K562 (cell line): Measurements from ENCODE around the gene MYLK3. TPM values are rescaled to one million over a fixed set of nuclear protein-coding genes. Genes with fewer than 3 reads are reported as not detected.

ENCODE experiments used
- ATAC-seq: fragments of 200-7000 bp; cut with Tn5 transposase; 3 replicates; pipeline ENCODE4 v1.9.1; 2020; ENCODE audit warnings: moderate library complexity
- BruUV-seq: library from RNA; stranded (reverse); fragments of 400-500 nt; replicated peaks from 2 replicates; lab custom pipeline; 2021; lab: Mats Ljungman, UMichigan
- CTCF ChIA-PET: fragments of 300-600 bp; formaldehyde crosslinking; extraction: SDS; loops from one replicate; lab custom pipeline; 2021; ENCODE audit warnings: low intra/inter-chr PET ratio; lab: Yijun Ruan, JAX
- POLR2A ChIA-PET: fragments of 300-600, 350-650 bp; sonication (Branson Sonifier 250); formaldehyde crosslinking; extraction: SDS; loops from one replicate; lab custom pipeline; 2021; ENCODE audit warnings: antibody characterized with exemption, inconsistent platforms; lab: Yijun Ruan, JAX
- DNase-seq, 4 experiments: peaks; one replicate each; pipeline versions ENCODE4 v3.0.0 to v3.0.0-alpha.2; 2011 to 2018; ENCODE audit warnings: low spot score in 3 of 4, mixed read lengths in 3 of 4; ENCODE audit errors: extremely low read depth in 1 of 4
- FAIRE-seq: peaks from 2 replicates; lab custom pipeline; 2011; peaks lifted over from hg19 to GRCh38; lab: Jason Lieb, UNC
- H2AFZ ChIP-seq: 2 replicates; pipeline ENCODE4 v1.6.0; 2011; ENCODE audit warnings: low read depth, low read length, control low read depth, inconsistent platforms
- H3K27ac ChIP-seq: fragments of 200-600 bp; 3 replicates; pipeline ENCODE4 v1.8.0; 2011; ENCODE audit warnings: low read depth, mild to moderate bottlenecking, control low read depth, inconsistent platforms, low read length, moderate library complexity, mixed read lengths; ENCODE audit errors: extremely low read depth
- H3K27me3 ChIP-seq, 2 experiments: fragments of 300-600 bp in 1 of 2; 2 replicates in 1 of 2; 3 replicates in 1 of 2; pipeline versions ENCODE4 v1.6.0 to v1.8.0; 2011; ENCODE audit warnings: inconsistent platforms in 2 of 2, low read length in 2 of 2, mild to moderate bottlenecking in 1 of 2, mixed read lengths in 1 of 2, moderate library complexity in 1 of 2; ENCODE audit not compliant: control insufficient read depth in 2 of 2, insufficient read depth in 2 of 2
- H3K36me3 ChIP-seq: fragments of 300-600 bp; 3 replicates; pipeline ENCODE4 v1.8.0; 2011; ENCODE audit warnings: mild to moderate bottlenecking, low read length, inconsistent platforms; ENCODE audit not compliant: control insufficient read depth, insufficient read depth
- H3K4me1 ChIP-seq, 2 experiments: fragments of 200-600 bp in 1 of 2; replicated peaks in 1 of 2; 2 replicates in 1 of 2; 3 replicates in 1 of 2; pipeline versions ENCODE4 v1.5.1 to v1.8.0; 2011; ENCODE audit warnings: inconsistent platforms in 2 of 2, low read length in 2 of 2, mild to moderate bottlenecking in 1 of 2, mixed read lengths in 1 of 2, moderate library complexity in 1 of 2; ENCODE audit not compliant: control insufficient read depth in 2 of 2, insufficient read depth in 2 of 2
- H3K4me2 ChIP-seq: 2 replicates; pipeline ENCODE4 v1.6.1; 2011; ENCODE audit warnings: low read length, control low read depth, inconsistent platforms, mixed read lengths; ENCODE audit not compliant: insufficient read depth
- H3K4me3 ChIP-seq: fragments of 200-600 bp; sonication (generic), shearing (Covaris generic); 2 replicates; pipeline ENCODE4 v1.5.1; 2016; ENCODE audit warnings: control low read depth, inconsistent platforms
- H3K79me2 ChIP-seq: fragments of 200-600 bp; 3 replicates; pipeline ENCODE4 v1.8.0; 2011; ENCODE audit warnings: low read length, inconsistent platforms; ENCODE audit not compliant: control insufficient read depth, insufficient read depth
- H3K9ac ChIP-seq, 2 experiments: 2 replicates each; pipeline versions ENCODE4 v1.6.0 to v1.6.1; 2011; ENCODE audit warnings: low read depth in 2 of 2, low read length in 2 of 2, control low read depth in 1 of 2, inconsistent platforms in 1 of 2, mild to moderate bottlenecking in 1 of 2, mixed read lengths in 1 of 2; ENCODE audit not compliant: insufficient read depth in 1 of 2
- H3K9me1 ChIP-seq: one replicate; pipeline ENCODE4 v1.6.0; 2011; ENCODE audit warnings: inconsistent platforms, mild to moderate bottlenecking, low read length, moderate library complexity; ENCODE audit not compliant: control insufficient read depth, insufficient read depth
- H3K9me3 ChIP-seq: replicated peaks from 2 replicates; pipeline ENCODE4 v1.5.1; 2011; ENCODE audit warnings: low read depth, low read length, inconsistent platforms; ENCODE audit not compliant: control insufficient read depth, insufficient read depth
- H4K20me1 ChIP-seq: replicated peaks from 2 replicates; pipeline ENCODE4 v1.6.1; 2011; ENCODE audit warnings: low read length, inconsistent platforms, mixed read lengths; ENCODE audit not compliant: control insufficient read depth, insufficient read depth
- WGBS: fragments of 100-300 bp; shearing (Covaris generic); methylation state at CpG from one replicate; pipeline ENCODE4 v1.1.6; 2016; ENCODE audit warnings: low coverage, mixed read lengths; ENCODE audit not compliant: insufficient coverage; ENCODE audit errors: missing lambda C conversion rate; 5-methylcytosine and 5-hydroxymethylcytosine counted together
- in situ Hi-C: fragments of 300-500 bp; cut with MboI; formaldehyde crosslinking; loops from 4 replicates; pipeline ENCODE4 v1.15.0; 2018; ENCODE audit warnings: inconsistent platforms, mixed read lengths
- intact Hi-C: fragments of 100-400 bp; cut with micrococcal nuclease; formaldehyde crosslinking; loops from 2 replicates; pipeline ENCODE4 v1.14.2; 2022
- polyA plus RNA-seq, 8 experiments: library from polyadenylated mRNA; depleted of rRNA in 4 of 8; stranded (reverse) in 5 of 8; unstranded in 3 of 8; fragments of >200 nt; fragmentation: Nextera tagmentation in 2 of 8; fragmentation: Illumina TruSeq in 1 of 8; extraction: Ambion mirVana in 2 of 8; extraction: Trizol in 1 of 8; gene quantifications; 2 replicates each; pipeline versions ENCODE4 v1.2.1 to v1.2.3, GENCODE V29; 2011 to 2014; ENCODE audit warnings: inconsistent platforms in 1 of 8, missing spikeins in 1 of 8
- total RNA-seq, 7 experiments: library from RNA; depleted of rRNA in 6 of 7; stranded (reverse); fragments of >200 nt in 6 of 7; fragmentation: Illumina TruSeq in 2 of 7; extraction: Trizol in 2 of 7; gene quantifications; 2 replicates each; pipeline versions ENCODE4 v1.2.1 to v1.2.3, GENCODE V29; 2011 to 2021; ENCODE audit warnings: low replicate concordance in 1 of 7
- TF ChIP-seq, protein P1 (sequence below): fragments of 450-650 bp; IDR thresholded peaks from 2 replicates; pipeline ENCODE4 v1.6.1; 2016; ENCODE audit warnings: missing biosample characterization, missing genetic modification characterization
- TF ChIP-seq, protein P2 (sequence below): fragments of 250-450 bp; sonication (Bioruptor Pico); IDR thresholded peaks from 2 replicates; pipeline ENCODE4 v1.5.0; 2021; ENCODE audit warnings: mild to moderate bottlenecking, moderate library complexity

Gene MYLK3
- total and polyA plus RNA-seq, 9 of the 15 experiments (the other 6 are each of a cell fraction or from before 2014, with no cell fraction given), result 0.69 to 10.7 (median 4.7) TPM

DNA sequence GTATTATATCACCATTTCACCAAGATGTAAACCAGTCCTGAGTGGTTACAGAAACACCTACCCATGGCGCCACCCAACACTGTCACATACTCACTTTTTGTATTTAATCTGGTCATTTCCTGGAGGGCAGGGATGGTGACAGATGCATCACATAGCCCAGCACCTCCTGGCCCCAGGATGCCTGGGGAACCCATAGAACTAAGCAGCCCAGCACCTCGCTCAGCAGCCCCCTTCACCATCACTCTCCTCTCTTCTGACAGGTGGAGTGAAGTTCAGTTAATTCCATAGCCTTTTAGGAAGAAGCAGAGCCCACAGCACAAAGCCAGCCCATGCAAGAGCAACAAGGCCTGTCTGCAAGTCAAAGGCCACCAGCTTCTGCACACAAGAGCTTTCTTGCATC lies 27.5 kb downstream of the MYLK3 start:
- DNase-seq (no peak), FAIRE-seq (no peak), ATAC-seq (no peak)
- CTCF ChIA-PET, result no interaction called here
- no peaks in the 10 kb centered on the region for H4K20me1 ChIP-seq
- H3K36me3 ChIP-seq, result no peaks in the 10 kb centered on the region; the same call in 2 of the 3 replicates
- no peak overlapping the region for H2AFZ ChIP-seq
- intact Hi-C loops (no loop called here), in situ Hi-C loops (no loop called here)
- POLR2A ChIA-PET, result no interaction called here
- H3K27me3 ChIP-seq, result no peaks in the 10 kb centered on the region
- no peaks in the 10 kb centered on the region for H3K79me2 ChIP-seq
- no peaks in the 10 kb centered on the region for H3K4me1 ChIP-seq
- TF ChIP-seq, protein P1, sequence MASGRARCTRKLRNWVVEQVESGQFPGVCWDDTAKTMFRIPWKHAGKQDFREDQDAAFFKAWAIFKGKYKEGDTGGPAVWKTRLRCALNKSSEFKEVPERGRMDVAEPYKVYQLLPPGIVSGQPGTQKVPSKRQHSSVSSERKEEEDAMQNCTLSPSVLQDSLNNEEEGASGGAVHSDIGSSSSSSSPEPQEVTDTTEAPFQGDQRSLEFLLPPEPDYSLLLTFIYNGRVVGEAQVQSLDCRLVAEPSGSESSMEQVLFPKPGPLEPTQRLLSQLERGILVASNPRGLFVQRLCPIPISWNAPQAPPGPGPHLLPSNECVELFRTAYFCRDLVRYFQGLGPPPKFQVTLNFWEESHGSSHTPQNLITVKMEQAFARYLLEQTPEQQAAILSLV, result no peak
- TF ChIP-seq, protein P2, sequence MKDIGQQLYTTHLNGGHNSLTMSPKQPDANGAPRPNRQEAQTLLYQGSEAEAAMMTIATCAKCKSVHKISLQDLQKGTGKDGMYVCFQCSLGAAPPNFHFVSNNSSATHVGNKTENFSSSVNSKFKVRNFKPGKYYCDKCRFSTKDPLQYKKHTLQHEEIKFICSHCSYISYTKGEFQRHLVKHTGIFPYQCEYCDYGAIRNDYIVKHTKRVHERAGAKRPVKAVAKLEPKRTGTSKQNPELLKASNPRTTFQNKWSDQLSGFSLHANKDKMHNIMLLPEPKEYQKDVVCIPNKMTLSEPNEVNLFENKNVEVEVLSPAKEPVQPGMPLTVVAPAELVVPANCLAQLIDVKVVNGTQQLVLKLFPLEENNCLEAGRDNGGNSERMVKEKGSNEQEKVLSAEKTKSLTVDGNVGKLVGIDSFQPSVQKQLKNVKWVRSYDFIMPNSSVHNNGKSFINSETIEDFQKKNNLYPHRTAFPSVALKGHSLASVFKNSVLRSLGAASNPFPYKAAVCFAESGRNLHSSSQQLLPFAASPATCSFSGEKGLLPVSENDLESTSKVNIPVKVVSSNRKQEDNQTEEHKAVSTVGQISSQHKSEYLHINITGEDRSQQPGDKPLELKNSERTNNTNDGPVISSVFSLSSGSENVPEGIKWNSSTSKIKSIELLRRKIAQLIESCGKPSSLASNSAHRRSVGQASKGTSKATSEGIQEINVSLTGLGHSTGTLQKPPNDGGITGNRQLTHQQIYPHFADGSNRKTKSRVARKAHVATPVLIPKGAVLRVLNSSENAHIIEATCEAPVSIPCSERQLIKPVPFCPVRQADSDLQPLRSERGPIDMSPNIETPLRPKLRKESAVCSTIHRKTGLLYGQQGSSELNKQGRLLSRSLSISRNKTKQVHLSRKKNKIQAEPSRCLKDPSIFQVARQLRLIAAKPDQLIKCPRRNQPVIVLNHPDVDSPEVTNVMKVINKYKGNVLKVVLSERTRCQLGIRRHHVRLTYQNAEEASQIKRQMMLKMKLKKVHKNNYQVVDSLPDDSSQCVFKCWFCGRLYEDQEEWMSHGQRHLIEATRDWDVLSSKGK, result no peak
- no peak overlapping the region for H3K27ac ChIP-seq
- peaks cover 2% of the 10 kb centered on the region; the same call in 1 of the 2 replicates for H3K9me3 ChIP-seq
- no peak overlapping the region for H3K4me2 ChIP-seq
- no peak overlapping the region for H3K9ac ChIP-seq
- H3K4me3 ChIP-seq, result no peak overlapping the region
- BruUV-seq, result no TSS peak
- 42% methylated on average over 2 of the region's 2 CpGs for WGBS
- no peaks in the 10 kb centered on the region for H3K9me1 ChIP-seq
